K562 (cell line): ENCODE results near the gene HOPX. TPM values are rescaled to one million over a fixed set of nuclear protein-coding genes. Genes with fewer than 3 reads are reported as not detected.

Experiments used
- ATAC-seq: fragments of 200-7000 bp; cut with Tn5 transposase; 3 replicates; pipeline ENCODE4 v1.9.1; 2020; ENCODE audit warnings: moderate library complexity
- BruUV-seq: library from RNA; stranded (reverse); fragments of 400-500 nt; replicated peaks from 2 replicates; lab custom pipeline; 2021; lab: Mats Ljungman, UMichigan
- CTCF ChIA-PET: fragments of 300-600 bp; formaldehyde crosslinking; extraction: SDS; loops from one replicate; lab custom pipeline; 2021; ENCODE audit warnings: low intra/inter-chr PET ratio; lab: Yijun Ruan, JAX
- POLR2A ChIA-PET: fragments of 300-600, 350-650 bp; sonication (Branson Sonifier 250); formaldehyde crosslinking; extraction: SDS; loops from one replicate; lab custom pipeline; 2021; ENCODE audit warnings: antibody characterized with exemption, inconsistent platforms; lab: Yijun Ruan, JAX
- DNase-seq, 4 experiments: peaks; one replicate each; pipeline versions ENCODE4 v3.0.0 to v3.0.0-alpha.2; 2011 to 2018; ENCODE audit warnings: low spot score in 3 of 4, mixed read lengths in 3 of 4; ENCODE audit errors: extremely low read depth in 1 of 4
- FAIRE-seq: peaks from 2 replicates; lab custom pipeline; 2011; peaks lifted over from hg19 to GRCh38; lab: Jason Lieb, UNC
- H2AFZ ChIP-seq: 2 replicates; pipeline ENCODE4 v1.6.0; 2011; ENCODE audit warnings: low read depth, low read length, control low read depth, inconsistent platforms
- H3K27ac ChIP-seq: fragments of 200-600 bp; 3 replicates; pipeline ENCODE4 v1.8.0; 2011; ENCODE audit warnings: low read depth, mild to moderate bottlenecking, control low read depth, inconsistent platforms, low read length, moderate library complexity, mixed read lengths; ENCODE audit errors: extremely low read depth
- H3K27me3 ChIP-seq, 2 experiments: fragments of 300-600 bp in 1 of 2; 2 replicates in 1 of 2; 3 replicates in 1 of 2; pipeline versions ENCODE4 v1.6.0 to v1.8.0; 2011; ENCODE audit warnings: inconsistent platforms in 2 of 2, low read length in 2 of 2, mild to moderate bottlenecking in 1 of 2, mixed read lengths in 1 of 2, moderate library complexity in 1 of 2; ENCODE audit not compliant: control insufficient read depth in 2 of 2, insufficient read depth in 2 of 2
- H3K36me3 ChIP-seq: fragments of 300-600 bp; 3 replicates; pipeline ENCODE4 v1.8.0; 2011; ENCODE audit warnings: mild to moderate bottlenecking, low read length, inconsistent platforms; ENCODE audit not compliant: control insufficient read depth, insufficient read depth
- H3K4me1 ChIP-seq, 2 experiments: fragments of 200-600 bp in 1 of 2; replicated peaks in 1 of 2; 2 replicates in 1 of 2; 3 replicates in 1 of 2; pipeline versions ENCODE4 v1.5.1 to v1.8.0; 2011; ENCODE audit warnings: inconsistent platforms in 2 of 2, low read length in 2 of 2, mild to moderate bottlenecking in 1 of 2, mixed read lengths in 1 of 2, moderate library complexity in 1 of 2; ENCODE audit not compliant: control insufficient read depth in 2 of 2, insufficient read depth in 2 of 2
- H3K4me2 ChIP-seq: 2 replicates; pipeline ENCODE4 v1.6.1; 2011; ENCODE audit warnings: low read length, control low read depth, inconsistent platforms, mixed read lengths; ENCODE audit not compliant: insufficient read depth
- H3K4me3 ChIP-seq: fragments of 200-600 bp; sonication (generic), shearing (Covaris generic); 2 replicates; pipeline ENCODE4 v1.5.1; 2016; ENCODE audit warnings: control low read depth, inconsistent platforms
- H3K79me2 ChIP-seq: fragments of 200-600 bp; 3 replicates; pipeline ENCODE4 v1.8.0; 2011; ENCODE audit warnings: low read length, inconsistent platforms; ENCODE audit not compliant: control insufficient read depth, insufficient read depth
- H3K9ac ChIP-seq, 2 experiments: 2 replicates each; pipeline versions ENCODE4 v1.6.0 to v1.6.1; 2011; ENCODE audit warnings: low read depth in 2 of 2, low read length in 2 of 2, control low read depth in 1 of 2, inconsistent platforms in 1 of 2, mild to moderate bottlenecking in 1 of 2, mixed read lengths in 1 of 2; ENCODE audit not compliant: insufficient read depth in 1 of 2
- H3K9me1 ChIP-seq: one replicate; pipeline ENCODE4 v1.6.0; 2011; ENCODE audit warnings: inconsistent platforms, mild to moderate bottlenecking, low read length, moderate library complexity; ENCODE audit not compliant: control insufficient read depth, insufficient read depth
- H3K9me3 ChIP-seq: replicated peaks from 2 replicates; pipeline ENCODE4 v1.5.1; 2011; ENCODE audit warnings: low read depth, low read length, inconsistent platforms; ENCODE audit not compliant: control insufficient read depth, insufficient read depth
- H4K20me1 ChIP-seq: replicated peaks from 2 replicates; pipeline ENCODE4 v1.6.1; 2011; ENCODE audit warnings: low read length, inconsistent platforms, mixed read lengths; ENCODE audit not compliant: control insufficient read depth, insufficient read depth
- ARID3B ChIP-seq: fragments of 250-450 bp; sonication (Bioruptor Pico); IDR thresholded peaks from 2 replicates; pipeline ENCODE4 v1.4.0; 2020; ENCODE audit warnings: borderline replicate concordance
- CBX1 ChIP-seq: sonication (generic); IDR thresholded peaks from 2 replicates; pipeline ENCODE4 v1.6.1; 2016; ENCODE audit warnings: antibody characterized with exemption, low read depth, mild to moderate bottlenecking
- CHD7 ChIP-seq: fragments of 200-600 bp; sonication (generic); IDR thresholded peaks from one replicate; pipeline ENCODE4 v1.6.1; 2012; ENCODE audit warnings: mild to moderate bottlenecking, low read depth, low read length, inconsistent platforms
- HMG20B ChIP-seq: fragments of 250-450 bp; sonication (Bioruptor Pico); IDR thresholded peaks from 2 replicates; pipeline ENCODE4 v1.5.0; 2021; ENCODE audit warnings: mild to moderate bottlenecking
- SAP30 ChIP-seq: fragments of 200-600 bp; sonication (generic); IDR thresholded peaks from 2 replicates; pipeline ENCODE4 v1.6.1; 2012; ENCODE audit warnings: borderline replicate concordance, low read depth, mild to moderate bottlenecking, moderate library complexity, low read length, control low read depth, inconsistent platforms; ENCODE audit not compliant: insufficient read depth, poor library complexity, severe bottlenecking
- ZKSCAN3 ChIP-seq: fragments of 250-450 bp; sonication (Bioruptor Pico); IDR thresholded peaks from 2 replicates; pipeline ENCODE4 v1.4.0; 2020
- ZNF655 ChIP-seq: fragments of 250-450 bp; sonication (Bioruptor Pico); IDR thresholded peaks from 2 replicates; pipeline ENCODE4 v1.5.0; 2021
- ZNF695 ChIP-seq: fragments of 450-650 bp; formaldehyde crosslinking; IDR thresholded peaks from 2 replicates; pipeline ENCODE4 v1.4.0; 2020; ENCODE audit warnings: mild to moderate bottlenecking, moderate library complexity
- WGBS: fragments of 100-300 bp; shearing (Covaris generic); methylation state at CpG from one replicate; pipeline ENCODE4 v1.1.6; 2016; ENCODE audit warnings: low coverage, mixed read lengths; ENCODE audit not compliant: insufficient coverage; ENCODE audit errors: missing lambda C conversion rate; 5-methylcytosine and 5-hydroxymethylcytosine counted together
- in situ Hi-C: fragments of 300-500 bp; cut with MboI; formaldehyde crosslinking; loops from 4 replicates; pipeline ENCODE4 v1.15.0; 2018; ENCODE audit warnings: inconsistent platforms, mixed read lengths
- intact Hi-C: fragments of 100-400 bp; cut with micrococcal nuclease; formaldehyde crosslinking; loops from 2 replicates; pipeline ENCODE4 v1.14.2; 2022
- polyA plus RNA-seq, 8 experiments: library from polyadenylated mRNA; depleted of rRNA in 4 of 8; stranded (reverse) in 5 of 8; unstranded in 3 of 8; fragments of >200 nt; fragmentation: Nextera tagmentation in 2 of 8; fragmentation: Illumina TruSeq in 1 of 8; extraction: Ambion mirVana in 2 of 8; extraction: Trizol in 1 of 8; gene quantifications; 2 replicates each; pipeline versions ENCODE4 v1.2.1 to v1.2.3, GENCODE V29; 2011 to 2014; ENCODE audit warnings: inconsistent platforms in 1 of 8, missing spikeins in 1 of 8
- total RNA-seq, 7 experiments: library from RNA; depleted of rRNA in 6 of 7; stranded (reverse); fragments of >200 nt in 6 of 7; fragmentation: Illumina TruSeq in 2 of 7; extraction: Trizol in 2 of 7; gene quantifications; 2 replicates each; pipeline versions ENCODE4 v1.2.1 to v1.2.3, GENCODE V29; 2011 to 2021; ENCODE audit warnings: low replicate concordance in 1 of 7

Gene HOPX
- total and polyA plus RNA-seq, 9 of the 15 experiments (the other 6 are each of a cell fraction or from before 2014, with no cell fraction given) = 0.24 TPM; not detected in 8

- FAIRE-seq (no peak), ATAC-seq (no peak), DNase-seq (no peak)
- intact Hi-C loops = no loop called here
- 0% methylated on average over 4 of the region's 4 CpGs for WGBS
- H3K27ac ChIP-seq = no peak overlapping the region
- H2AFZ ChIP-seq = no peak overlapping the region
- no peaks in the 10 kb centered on the region for H3K9me1 ChIP-seq
- H3K4me3 ChIP-seq = no peak overlapping the region
- H3K36me3 ChIP-seq = no peaks in the 10 kb centered on the region
- POLR2A ChIA-PET = interaction anchor here (0.9 kb wide), 1 partner anchor 53 kb away, joined by 3 read pairs; no protein-coding TSS in a partner anchor
- no peaks in the 10 kb centered on the region for H3K79me2 ChIP-seq
- no peaks in the 10 kb centered on the region for H3K9me3 ChIP-seq
- H4K20me1 ChIP-seq = no peaks in the 10 kb centered on the region
- in situ Hi-C loops = no loop called here
- H3K4me2 ChIP-seq = no peak overlapping the region
- peaks cover 0 to 12% of the 10 kb centered on the region in 2 experiments; a peak in 1 of 5 replicates for H3K4me1 ChIP-seq
- CTCF ChIA-PET = interaction anchor here (0.5 kb wide), 1 partner anchor 101 kb away, joined by 3 read pairs; no protein-coding TSS in a partner anchor
- peaks cover 25 to 31% of the 10 kb centered on the region in 2 experiments for H3K27me3 ChIP-seq
- BruUV-seq = no TSS peak
- no peak overlapping the region for H3K9ac ChIP-seq
- TF ChIP-seq SAP30 (no peak), ZNF695 (CRISPR knock-in tag) (no peak), ARID3B (CRISPR knock-in tag) (no peak), ZKSCAN3 (CRISPR knock-in tag) (no peak), CBX1 (no peak), CHD7 (no peak), HMG20B (no peak), ZNF655 (CRISPR knock-in tag) (no peak)
Measured at GRCh38 chr4:56654238-56654632, 26.9 kb downstream of the HOPX start.
